ENCODE measurements around the gene KLHL24.
"Not testable (repeated sequence)": the region's sequence is repeated elsewhere in the genome, so short reads cannot be mapped to it uniquely, and the experiment has no call there.

The KLHL24 gene, protein sequence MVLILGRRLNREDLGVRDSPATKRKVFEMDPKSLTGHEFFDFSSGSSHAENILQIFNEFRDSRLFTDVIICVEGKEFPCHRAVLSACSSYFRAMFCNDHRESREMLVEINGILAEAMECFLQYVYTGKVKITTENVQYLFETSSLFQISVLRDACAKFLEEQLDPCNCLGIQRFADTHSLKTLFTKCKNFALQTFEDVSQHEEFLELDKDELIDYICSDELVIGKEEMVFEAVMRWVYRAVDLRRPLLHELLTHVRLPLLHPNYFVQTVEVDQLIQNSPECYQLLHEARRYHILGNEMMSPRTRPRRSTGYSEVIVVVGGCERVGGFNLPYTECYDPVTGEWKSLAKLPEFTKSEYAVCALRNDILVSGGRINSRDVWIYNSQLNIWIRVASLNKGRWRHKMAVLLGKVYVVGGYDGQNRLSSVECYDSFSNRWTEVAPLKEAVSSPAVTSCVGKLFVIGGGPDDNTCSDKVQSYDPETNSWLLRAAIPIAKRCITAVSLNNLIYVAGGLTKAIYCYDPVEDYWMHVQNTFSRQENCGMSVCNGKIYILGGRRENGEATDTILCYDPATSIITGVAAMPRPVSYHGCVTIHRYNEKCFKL

DNA sequence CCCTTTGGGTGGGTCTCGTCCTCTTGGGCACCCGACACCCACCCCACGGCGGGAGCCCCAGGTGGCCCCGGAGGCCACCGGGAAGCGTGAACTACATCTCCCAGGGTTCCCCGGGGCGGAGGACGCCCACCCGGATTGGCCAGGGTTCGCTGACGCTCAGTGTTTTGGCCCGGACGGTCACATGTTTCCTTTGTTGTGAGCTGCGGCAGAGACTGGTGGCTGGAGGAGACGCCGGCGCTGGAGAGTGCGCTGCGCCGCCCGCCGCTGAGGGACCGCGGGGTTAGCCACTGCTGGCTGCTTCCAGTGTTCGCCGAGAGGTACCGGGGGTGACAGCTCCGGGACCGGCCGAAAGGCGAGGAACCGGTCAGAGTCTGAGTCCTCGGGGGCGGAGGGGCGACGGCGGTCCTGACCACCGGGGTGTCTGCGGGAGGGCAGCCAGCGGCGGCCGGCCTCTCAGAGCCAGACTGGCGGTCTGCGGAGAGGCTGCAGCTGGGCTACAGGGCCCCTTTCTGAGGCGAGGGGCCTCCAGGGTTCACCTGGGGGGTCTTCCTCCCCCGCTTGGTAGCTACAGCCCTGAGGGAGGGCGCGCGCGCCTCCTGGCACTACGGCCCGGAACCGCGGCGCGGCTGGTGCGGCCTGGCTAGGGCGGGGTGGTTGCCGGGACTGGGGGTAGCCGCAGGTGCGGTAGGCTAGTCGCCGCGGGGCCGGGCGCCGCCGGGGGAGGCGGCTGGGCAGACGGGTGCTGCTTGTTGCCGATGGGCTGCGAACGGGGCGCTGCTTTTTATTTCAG is at the start of gene KLHL24:
Gene KLHL24, plus strand, starts transcription at position 193 of the 790 bp plus-strand sequence. CDS start 14,734 bp downstream, outside the sequence.
- peaks cover 6% of the 10 kb centered on the region; the same call in 1 of the 2 replicates for H3K4me1 ChIP-seq (ENCODE audit: insufficient read depth, low read length)
- peak within 1 kb of the TSS; percentile 93 for H3K9ac ChIP-seq (ENCODE audit: low read depth, low read length)
- H3K4me3 ChIP-seq (ENCODE audit: low read length) = peak within 1 kb of the TSS; percentile 95
- H3K36me3 ChIP-seq (ENCODE audit: insufficient read depth, low read depth, low read length) = no peaks in the 10 kb centered on the region
- peak within 1 kb of the TSS; percentile 39 for H3K27ac ChIP-seq (ENCODE audit: low read length)
- no peaks in the 10 kb centered on the region for H3K9me3 ChIP-seq (ENCODE audit: insufficient read depth, low read depth, low read length)
- peaks cover 7% of the 10 kb centered on the region; the same call in 1 of the 2 replicates for H3K27me3 ChIP-seq (ENCODE audit: insufficient read depth, low read length)

DNA sequence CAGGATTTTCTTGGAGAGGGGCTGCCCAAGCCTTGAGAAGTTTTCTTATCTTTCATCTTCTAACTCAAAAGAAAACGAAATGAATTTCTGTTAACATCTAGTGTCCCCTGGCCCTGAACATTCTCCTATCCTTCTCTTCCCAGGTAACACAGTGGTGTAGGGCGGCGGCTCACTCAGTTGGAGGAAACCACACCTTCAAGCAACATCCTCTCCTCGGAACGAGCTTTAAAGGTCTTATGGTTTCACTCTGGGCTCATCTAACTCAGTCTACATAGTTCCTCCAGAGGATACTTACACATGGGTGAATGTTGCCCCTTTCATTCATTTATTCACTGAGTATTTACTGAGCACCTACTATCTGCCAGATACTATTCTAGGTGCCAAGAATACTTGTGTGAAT is 48.9 kb upstream of the KLHL24 start:
- no peak overlapping the region for H3K4me3 ChIP-seq (ENCODE audit: low read length)
- no peak overlapping the region for H3K27ac ChIP-seq (ENCODE audit: low read length)

GRCh38 chr3:183587336-183587735 is 48.1 kb upstream of the KLHL24 start:
- peaks cover 21% of the 10 kb centered on the region; the same call in 1 of the 2 replicates for H3K4me1 ChIP-seq (ENCODE audit: insufficient read depth, low read length)
- H3K27ac ChIP-seq (ENCODE audit: low read length) = no peak overlapping the region
- H3K4me3 ChIP-seq (ENCODE audit: low read length) = no peak overlapping the region
- no peaks in the 10 kb centered on the region; the same call in 1 of the 2 replicates for H3K9me3 ChIP-seq (ENCODE audit: insufficient read depth, low read depth, low read length)
- H3K36me3 ChIP-seq (ENCODE audit: insufficient read depth, low read depth, low read length) = no peaks in the 10 kb centered on the region
- no peaks in the 10 kb centered on the region for H3K27me3 ChIP-seq (ENCODE audit: insufficient read depth, low read length)
- H3K9ac ChIP-seq (ENCODE audit: low read depth, low read length) = no peak overlapping the region

More for the DNA sequence above, 48.9 kb upstream of the KLHL24 start:
- H3K9ac ChIP-seq (ENCODE audit: low read depth, low read length) = no peak overlapping the region
- peaks cover 13% of the 10 kb centered on the region; the same call in 1 of the 2 replicates for H3K4me1 ChIP-seq (ENCODE audit: insufficient read depth, low read length)
- H3K9me3 ChIP-seq (ENCODE audit: insufficient read depth, low read depth, low read length) = no peaks in the 10 kb centered on the region; the same call in 1 of the 2 replicates
- H3K36me3 ChIP-seq (ENCODE audit: insufficient read depth, low read depth, low read length) = no peaks in the 10 kb centered on the region
- no peaks in the 10 kb centered on the region for H3K27me3 ChIP-seq (ENCODE audit: insufficient read depth, low read length)

GRCh38 chr3:183590442-183590841 is 45.0 kb upstream of the KLHL24 start:
- Histone ChIP-seq H3K4me1 (ENCODE audit: insufficient read depth, low read length) (peaks cover 16% of the 10 kb centered on the region; the same call in 1 of the 2 replicates), H3K27me3 (ENCODE audit: insufficient read depth, low read length) (no peaks in the 10 kb centered on the region), H3K9me3 (ENCODE audit: insufficient read depth, low read depth, low read length) (no peaks in the 10 kb centered on the region; the same call in 1 of the 2 replicates), H3K36me3 (ENCODE audit: insufficient read depth, low read depth, low read length) (no peaks in the 10 kb centered on the region), H3K9ac (ENCODE audit: low read depth, low read length) (no peak overlapping the region), H3K4me3 (ENCODE audit: low read length) (no peak overlapping the region), H3K27ac (ENCODE audit: low read length) (no peak overlapping the region)

DNA sequence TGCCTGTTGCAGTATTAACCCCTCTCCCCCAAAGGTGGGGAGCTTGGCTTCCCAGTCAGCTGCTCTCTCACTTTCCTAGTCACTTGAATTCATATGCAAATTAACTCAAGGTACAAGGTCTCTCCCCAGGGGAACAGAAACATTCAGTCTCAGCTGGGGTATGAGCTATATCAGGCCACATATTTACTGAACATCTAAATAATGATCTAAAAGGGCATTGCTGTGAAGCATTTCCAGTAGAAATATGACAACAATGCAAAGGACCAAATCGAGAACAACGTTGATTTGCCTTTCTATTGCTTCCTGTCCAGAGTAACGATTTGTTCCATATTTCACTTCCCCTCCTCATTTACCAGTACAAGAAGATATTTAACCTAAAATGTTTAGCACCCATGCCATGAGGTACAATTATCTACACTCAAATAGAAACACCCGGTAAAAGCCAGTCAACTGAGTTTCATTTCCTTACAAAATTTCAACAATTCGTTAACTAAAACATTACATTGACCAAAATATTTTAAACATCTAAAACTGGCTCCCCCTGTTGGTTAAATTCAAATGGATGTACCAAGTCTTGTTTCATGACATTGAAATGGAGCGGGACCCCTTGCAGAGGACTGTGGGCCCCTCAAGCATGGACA is 43.4 kb upstream of the KLHL24 start:
- H3K27me3 ChIP-seq (ENCODE audit: insufficient read depth, low read length) = no peaks in the 10 kb centered on the region
- H3K27ac ChIP-seq (ENCODE audit: low read length) = no peak overlapping the region
- no peaks in the 10 kb centered on the region for H3K9me3 ChIP-seq (ENCODE audit: insufficient read depth, low read depth, low read length)
- 0 out of 2 replicates have a peak overlapping the region, but pooled peaks have one; percentile 11 for H3K4me3 ChIP-seq (ENCODE audit: low read length)
- peaks cover 16% of the 10 kb centered on the region; the same call in 1 of the 2 replicates for H3K4me1 ChIP-seq (ENCODE audit: insufficient read depth, low read length)
- H3K36me3 ChIP-seq (ENCODE audit: insufficient read depth, low read depth, low read length) = no peaks in the 10 kb centered on the region
- no peak overlapping the region for H3K9ac ChIP-seq (ENCODE audit: low read depth, low read length)

DNA sequence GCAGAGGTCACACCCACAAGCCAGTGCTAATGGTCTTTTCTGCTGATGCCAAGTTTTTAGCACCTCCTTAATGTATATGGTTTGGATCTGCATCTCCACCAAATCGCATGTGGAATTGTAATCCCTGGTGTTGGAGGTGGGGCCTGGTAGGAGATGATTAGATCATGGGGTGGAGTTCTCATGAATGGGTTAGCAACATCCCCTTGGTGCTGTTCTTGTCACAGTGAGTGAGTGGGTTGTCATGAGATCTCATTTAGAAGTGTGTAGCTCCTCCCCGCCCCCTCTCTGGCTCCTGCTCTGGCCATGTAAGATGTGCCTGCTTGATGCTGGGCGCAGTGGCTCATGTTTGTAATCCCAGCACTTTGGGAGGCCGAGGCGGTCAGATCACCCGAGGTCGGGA is 42.6 kb upstream of the KLHL24 start:
- Histone ChIP-seq H3K27me3 (ENCODE audit: insufficient read depth, low read length) (no peaks in the 10 kb centered on the region), H3K4me3 (ENCODE audit: low read length) (no peak overlapping the region), H3K9me3 (ENCODE audit: insufficient read depth, low read depth, low read length) (no peaks in the 10 kb centered on the region), H3K36me3 (ENCODE audit: insufficient read depth, low read depth, low read length) (no peaks in the 10 kb centered on the region), H3K27ac (ENCODE audit: low read length) (no peak overlapping the region), H3K4me1 (ENCODE audit: insufficient read depth, low read length) (peaks cover 16% of the 10 kb centered on the region; the same call in 1 of the 2 replicates), H3K9ac (ENCODE audit: low read depth, low read length) (no peak overlapping the region)

DNA sequence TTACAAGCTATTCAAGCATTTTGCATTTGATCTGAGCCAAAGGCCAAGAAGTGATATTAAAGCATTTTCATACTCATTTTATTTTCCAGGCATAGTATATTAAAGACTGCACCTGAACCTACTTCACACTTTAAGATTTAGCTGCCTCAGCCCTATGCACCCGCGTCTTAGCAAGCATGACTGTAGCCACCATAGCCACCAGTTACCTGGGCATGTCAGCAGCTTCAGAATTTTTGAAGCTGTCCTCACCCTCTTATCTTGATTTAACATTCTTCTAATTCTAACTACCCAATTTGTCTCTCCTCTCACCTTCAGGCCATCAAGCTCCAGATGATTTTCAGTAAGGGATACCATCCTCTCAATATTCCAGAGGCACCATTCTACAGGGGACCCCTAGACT is 40.8 kb upstream of the KLHL24 start:
- H3K9ac ChIP-seq (ENCODE audit: low read depth, low read length) = no peak overlapping the region
- no peak overlapping the region for H3K4me3 ChIP-seq (ENCODE audit: low read length)
- no peaks in the 10 kb centered on the region for H3K27me3 ChIP-seq (ENCODE audit: insufficient read depth, low read length)
- H3K4me1 ChIP-seq (ENCODE audit: insufficient read depth, low read length) = peaks cover 16% of the 10 kb centered on the region; the same call in 1 of the 2 replicates
- peaks cover 5% of the 10 kb centered on the region; the same call in 1 of the 2 replicates for H3K9me3 ChIP-seq (ENCODE audit: insufficient read depth, low read depth, low read length)
- no peak overlapping the region for H3K27ac ChIP-seq (ENCODE audit: low read length)
- H3K36me3 ChIP-seq (ENCODE audit: insufficient read depth, low read depth, low read length) = no peaks in the 10 kb centered on the region

GRCh38 chr3:183597959-183598358 is 37.5 kb upstream of the KLHL24 start:
- Histone ChIP-seq H3K9me3 (ENCODE audit: insufficient read depth, low read depth, low read length) (peaks cover 5% of the 10 kb centered on the region; the same call in 1 of the 2 replicates), H3K4me3 (ENCODE audit: low read length) (no peak overlapping the region), H3K27ac (ENCODE audit: low read length) (no peak overlapping the region), H3K27me3 (ENCODE audit: insufficient read depth, low read length) (no peaks in the 10 kb centered on the region), H3K36me3 (ENCODE audit: insufficient read depth, low read depth, low read length) (no peaks in the 10 kb centered on the region), H3K4me1 (ENCODE audit: insufficient read depth, low read length) (no peaks in the 10 kb centered on the region), H3K9ac (ENCODE audit: low read depth, low read length) (no peak overlapping the region)

- H3K27me3 ChIP-seq (ENCODE audit: insufficient read depth, low read length); H3K4me3 ChIP-seq (ENCODE audit: low read length); H3K27ac ChIP-seq (ENCODE audit: low read length): not testable (repeated sequence)
Measured at GRCh38 chr3:183611326-183611725, 24.1 kb upstream of the KLHL24 start.

GRCh38 chr3:183613366-183614285 is 21.8 kb upstream of the KLHL24 start:
- peaks cover 5% of the 10 kb centered on the region; the same call in 1 of the 2 replicates for H3K4me1 ChIP-seq (ENCODE audit: insufficient read depth, low read length)
- no peaks in the 10 kb centered on the region for H3K36me3 ChIP-seq (ENCODE audit: insufficient read depth, low read depth, low read length)
- no peaks in the 10 kb centered on the region for H3K9me3 ChIP-seq (ENCODE audit: insufficient read depth, low read depth, low read length)
- H3K9ac ChIP-seq (ENCODE audit: low read depth, low read length) = no peak overlapping the region
- H3K27me3 ChIP-seq (ENCODE audit: insufficient read depth, low read length) = peaks cover 10% of the 10 kb centered on the region; the same call in 1 of the 2 replicates
- H3K4me3 ChIP-seq (ENCODE audit: low read length) = no peak overlapping the region
- H3K27ac ChIP-seq (ENCODE audit: low read length) = no peak overlapping the region

More at GRCh38 chr3:183611326-183611725, 24.1 kb upstream of the KLHL24 start:
- H3K36me3 ChIP-seq (ENCODE audit: insufficient read depth, low read depth, low read length); H3K4me1 ChIP-seq (ENCODE audit: insufficient read depth, low read length); H3K9ac ChIP-seq (ENCODE audit: low read depth, low read length); H3K9me3 ChIP-seq (ENCODE audit: insufficient read depth, low read depth, low read length): not testable (repeated sequence)

All from iPS-20b (cell line).